HCT116 (cell line): ENCODE data around the gene CELA2B. TPM values are rescaled to one million over a fixed set of nuclear protein-coding genes. Genes with fewer than 3 reads are reported as not detected.

Experiments used
- ATAC-seq: fragments of 200-7000 bp; cut with Tn5 transposase; 2 replicates; pipeline ENCODE4 v1.9.1; 2020; ENCODE audit warnings: mild to moderate bottlenecking, moderate library complexity
- BruUV-seq: library from RNA; stranded (reverse); fragments of 400-500 nt; replicated peaks from 2 replicates; lab custom pipeline; 2021; lab: Mats Ljungman, UMichigan
- CTCF ChIA-PET: fragments of 300-600 bp; sonication (Branson Sonifier 250); formaldehyde crosslinking; loops from one replicate; lab custom pipeline; 2021; ENCODE audit warnings: antibody characterized with exemption; lab: Charles Lee
- POLR2A ChIA-PET: fragments of 300-600, 350-600 bp; sonication (Branson Sonifier 250); formaldehyde crosslinking; loops from one replicate; lab custom pipeline; 2021; ENCODE audit warnings: antibody characterized with exemption; lab: Charles Lee
- RAD21 ChIA-PET, 2 experiments: fragments of 300-600 bp; sonication (Branson Sonifier 250); formaldehyde crosslinking; loops; one replicate each; lab custom pipeline; 2023; ENCODE audit warnings: low total read pairs in 2 of 2; ENCODE audit not compliant: uncharacterized antibody in 2 of 2, unreplicated experiment in 2 of 2, low non-redundant PET in 1 of 2; lab: Charles Lee
- DNase-seq: peaks from one replicate; pipeline ENCODE4 v3.0.0-alpha.2; 2010; ENCODE audit warnings: low read depth, low spot score
- H2AFZ ChIP-seq: fragments of 200-600 bp; shearing (Covaris generic), sonication (generic); 2 replicates; pipeline ENCODE4 v1.6.1; 2017; ENCODE audit warnings: low read depth, mixed run types, mixed read lengths, antibody characterized with exemption, low read length; ENCODE audit not compliant: poor library complexity, severe bottlenecking
- H3K27ac ChIP-seq: 2 replicates; pipeline ENCODE4 v1.5.1; 2012; ENCODE audit warnings: low read depth, low read length
- H3K27me3 ChIP-seq: fragments of 200-600 bp; sonication (generic); 2 replicates; pipeline ENCODE4 v1.6.1; 2016; ENCODE audit warnings: mixed run types, low read length, mixed read lengths; ENCODE audit not compliant: insufficient read depth
- H3K36me3 ChIP-seq, 2 experiments: fragments of 200-500 bp in 1 of 2; fragments of 200-600 bp in 1 of 2; sonication (Bioruptor generic) in 1 of 2; sonication (generic) in 1 of 2; 2 replicates each; pipeline versions ENCODE4 v1.5.1 to v1.6.1; 2014 to 2016; ENCODE audit warnings: low read length in 2 of 2, inconsistent platforms in 1 of 2, mixed read lengths in 1 of 2, mixed run types in 1 of 2; ENCODE audit not compliant: insufficient read depth in 2 of 2, control insufficient read depth in 1 of 2
- H3K4me1 ChIP-seq, 2 experiments: fragments of 200-600 bp in 1 of 2; sonication (generic) in 1 of 2; 2 replicates each; pipeline versions ENCODE4 v1.5.1 to v1.6.1; 2012 to 2017; ENCODE audit warnings: low read length in 2 of 2, inconsistent platforms in 1 of 2, mild to moderate bottlenecking in 1 of 2, mixed read lengths in 1 of 2, mixed run types in 1 of 2, moderate library complexity in 1 of 2; ENCODE audit not compliant: insufficient read depth in 2 of 2, control insufficient read depth in 1 of 2
- H3K4me2 ChIP-seq: fragments of 200-600 bp; sonication (generic); 2 replicates; pipeline ENCODE4 v1.6.1; 2017; ENCODE audit warnings: mixed run types, low read length, mixed read lengths
- H3K4me3 ChIP-seq, 2 experiments: fragments of 200-600 bp in 1 of 2; sonication (generic) in 1 of 2; replicated peaks in 1 of 2; 2 replicates each; pipeline ENCODE4 v1.5.1; 2011 to 2016; ENCODE audit warnings: low read length in 2 of 2, control low read depth in 1 of 2, low read depth in 1 of 2, mild to moderate bottlenecking in 1 of 2, mixed read lengths in 1 of 2, mixed run types in 1 of 2
- H3K79me2 ChIP-seq: fragments of 200-600 bp; sonication (generic); 2 replicates; pipeline ENCODE4 v1.6.1; 2017; ENCODE audit warnings: mild to moderate bottlenecking, mixed run types, low read length, moderate library complexity, mixed read lengths; ENCODE audit not compliant: insufficient read depth
- H3K9ac ChIP-seq: fragments of 200-600 bp; sonication (generic); 2 replicates; pipeline ENCODE4 v1.6.1; 2016; ENCODE audit warnings: low read length, mixed read lengths
- H3K9me2 ChIP-seq: fragments of 200-600 bp; sonication (generic), shearing (Covaris generic); 2 replicates; pipeline ENCODE4 v1.6.1; 2017; ENCODE audit warnings: mixed run types, mild to moderate bottlenecking, moderate library complexity; ENCODE audit not compliant: insufficient read depth
- H3K9me3 ChIP-seq, 2 experiments: fragments of 200-500 bp in 1 of 2; fragments of 200-600 bp in 1 of 2; sonication (Bioruptor generic) in 1 of 2; sonication (generic) in 1 of 2; 2 replicates each; pipeline ENCODE4 v1.6.1; 2014 to 2017; ENCODE audit warnings: low read length in 2 of 2, mixed read lengths in 2 of 2, inconsistent platforms in 1 of 2, low read depth in 1 of 2, mild to moderate bottlenecking in 1 of 2, mixed run types in 1 of 2, moderate library complexity in 1 of 2; ENCODE audit not compliant: control insufficient read depth in 1 of 2, insufficient read depth in 1 of 2
- H4K20me1 ChIP-seq: fragments of 200-600 bp; sonication (generic), shearing (Covaris generic); 2 replicates; pipeline ENCODE4 v1.6.1; 2017; ENCODE audit warnings: mixed run types, mild to moderate bottlenecking, moderate library complexity; ENCODE audit not compliant: insufficient read depth
- CBX3 ChIP-seq: IDR thresholded peaks from 2 replicates; pipeline ENCODE4 v1.6.1; 2012; ENCODE audit warnings: low read depth
- EGR1 ChIP-seq: IDR thresholded peaks from 2 replicates; pipeline ENCODE4 v1.6.1; 2012; ENCODE audit warnings: low read depth
- JUND ChIP-seq: IDR thresholded peaks from 2 replicates; pipeline ENCODE4 v1.6.1; 2012
- POLR2A ChIP-seq: IDR thresholded peaks from 2 replicates; pipeline ENCODE4 v1.7.0; 2011; ENCODE audit warnings: borderline replicate concordance; ENCODE audit not compliant: insufficient read depth, insufficient read length; ENCODE audit errors: extremely low read depth
- TCF7L2 ChIP-seq: IDR thresholded peaks from 2 replicates; pipeline ENCODE4 v1.7.0; 2011; ENCODE audit warnings: borderline replicate concordance, inconsistent platforms; ENCODE audit not compliant: insufficient read depth, insufficient read length; ENCODE audit errors: extremely low read depth
- YY1 ChIP-seq: IDR thresholded peaks from 2 replicates; pipeline ENCODE4 v1.6.1; 2011; ENCODE audit warnings: low read length, low read depth, moderate library complexity, mild to moderate bottlenecking; ENCODE audit not compliant: insufficient replicate concordance; ENCODE audit errors: extremely low read depth
- intact Hi-C: fragments of 100-400 bp; cut with micrococcal nuclease; formaldehyde crosslinking; loops from 2 replicates; pipeline ENCODE4 v1.10.0; 2022
- total RNA-seq: library from RNA; stranded (reverse); gene quantifications from one replicate; pipeline ENCODE4 v1.2.1, GENCODE V29; 2021; ENCODE audit not compliant: unreplicated experiment
- TF ChIP-seq, protein P1 (sequence below): IDR thresholded peaks from 2 replicates; pipeline ENCODE4 v1.6.1; 2012; ENCODE audit warnings: low read depth

Gene CELA2B
- total RNA-seq, 1 experiment from 2014 or later = not detected

GRCh38 chr1:15500184-15501178 is 24.6 kb downstream of the CELA2B start:
- BruUV-seq = no TSS peak
- Histone ChIP-seq H3K9me3 (no peaks in the 10 kb centered on the region), H3K27ac (no peak overlapping the region), H3K4me1 (no peaks in the 10 kb centered on the region), H3K4me3 (no peak overlapping the region), H3K27me3 (no peaks in the 10 kb centered on the region), H3K9me2 (no peaks in the 10 kb centered on the region), H2AFZ (no peak overlapping the region), H3K9ac (no peak overlapping the region), H3K4me2 (no peak overlapping the region), H3K79me2 (no peaks in the 10 kb centered on the region), H4K20me1 (no peaks in the 10 kb centered on the region), H3K36me3 (no peaks in the 10 kb centered on the region)
- DNase-seq (no peak), ATAC-seq (no peak)
- ChIA-PET CTCF (interaction anchor here (1.1 kb wide), 1 partner anchor 372 kb away, joined by 5 read pairs; no protein-coding TSS in a partner anchor), RAD21 (no interaction called here), POLR2A (no interaction called here)
- no peak for TF ChIP-seq YY1
- TF ChIP-seq POLR2A = no peak
- TF ChIP-seq CBX3 = no peak
- TF ChIP-seq TCF7L2 = no peak
- no peak for TF ChIP-seq JUND
- TF ChIP-seq, protein P1, sequence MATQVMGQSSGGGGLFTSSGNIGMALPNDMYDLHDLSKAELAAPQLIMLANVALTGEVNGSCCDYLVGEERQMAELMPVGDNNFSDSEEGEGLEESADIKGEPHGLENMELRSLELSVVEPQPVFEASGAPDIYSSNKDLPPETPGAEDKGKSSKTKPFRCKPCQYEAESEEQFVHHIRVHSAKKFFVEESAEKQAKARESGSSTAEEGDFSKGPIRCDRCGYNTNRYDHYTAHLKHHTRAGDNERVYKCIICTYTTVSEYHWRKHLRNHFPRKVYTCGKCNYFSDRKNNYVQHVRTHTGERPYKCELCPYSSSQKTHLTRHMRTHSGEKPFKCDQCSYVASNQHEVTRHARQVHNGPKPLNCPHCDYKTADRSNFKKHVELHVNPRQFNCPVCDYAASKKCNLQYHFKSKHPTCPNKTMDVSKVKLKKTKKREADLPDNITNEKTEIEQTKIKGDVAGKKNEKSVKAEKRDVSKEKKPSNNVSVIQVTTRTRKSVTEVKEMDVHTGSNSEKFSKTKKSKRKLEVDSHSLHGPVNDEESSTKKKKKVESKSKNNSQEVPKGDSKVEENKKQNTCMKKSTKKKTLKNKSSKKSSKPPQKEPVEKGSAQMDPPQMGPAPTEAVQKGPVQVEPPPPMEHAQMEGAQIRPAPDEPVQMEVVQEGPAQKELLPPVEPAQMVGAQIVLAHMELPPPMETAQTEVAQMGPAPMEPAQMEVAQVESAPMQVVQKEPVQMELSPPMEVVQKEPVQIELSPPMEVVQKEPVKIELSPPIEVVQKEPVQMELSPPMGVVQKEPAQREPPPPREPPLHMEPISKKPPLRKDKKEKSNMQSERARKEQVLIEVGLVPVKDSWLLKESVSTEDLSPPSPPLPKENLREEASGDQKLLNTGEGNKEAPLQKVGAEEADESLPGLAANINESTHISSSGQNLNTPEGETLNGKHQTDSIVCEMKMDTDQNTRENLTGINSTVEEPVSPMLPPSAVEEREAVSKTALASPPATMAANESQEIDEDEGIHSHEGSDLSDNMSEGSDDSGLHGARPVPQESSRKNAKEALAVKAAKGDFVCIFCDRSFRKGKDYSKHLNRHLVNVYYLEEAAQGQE = no peak
- TF ChIP-seq EGR1 = no peak
- intact Hi-C loops = loop anchor here (1.0 kb wide), 1 partner anchor 177 kb away; no protein-coding TSS in a partner anchor
